ENCODE results near the gene PLEKHA1. TPM values are rescaled to one million over a fixed set of nuclear protein-coding genes. Genes with fewer than 3 reads are reported as not detected.

The PLEKHA1 gene

GRCh38 chr10:122481296-122482056 lies 107.0 kb downstream of the PLEKHA1 start:
- Histone ChIP-seq H3K27ac (replicated peaks) (no peak overlapping the region), H3K27me3 (ENCODE audit: insufficient read depth, poor library complexity, severe bottlenecking) (no peaks in the 10 kb centered on the region), H3K4me3 (replicated peaks; ENCODE audit: insufficient read depth, low read length) (no peak overlapping the region)
- DNase-seq (ENCODE audit: low read depth in 1 of 2, low spot score in 1 of 2), result no peak
- no peak for TF ChIP-seq GABPA (IDR thresholded peaks at IDR 0.05; ENCODE audit: low read depth)
- no peak for TF ChIP-seq POLR2AphosphoS5 (IDR thresholded peaks at IDR 0.05; ENCODE audit: low read depth)
- no peak for TF ChIP-seq REST (IDR thresholded peaks at IDR 0.05; ENCODE audit: insufficient replicate concordance, low read depth)
- no peak for TF ChIP-seq SPI1 (IDR thresholded peaks at IDR 0.05; ENCODE audit: borderline replicate concordance, low read depth)
- TF ChIP-seq CTCF (IDR thresholded peaks at IDR 0.05; ENCODE audit: insufficient read depth, low read length), result no peak

Small RNA genes lying within 50 kb of the gene (microRNA-seq; reads per million reads assigned to microRNA genes)
- gene MIR3941, result not detected

Data from HL-60 (cell line).